Trophoblast cell (in vitro differentiated cells and primary cell): ENCODE measurements around the gene RPA1.
"Not testable (repeated sequence)": the region's sequence is repeated elsewhere in the genome, so short reads cannot be mapped to it uniquely, and the experiment has no call there.

Experiments used
- DNase-seq, 2 donors: peaks; one replicate each; pipeline ENCODE4 v3.0.0-alpha.2; 2016
- H2AFZ ChIP-seq: 2 replicates; pipeline ENCODE4 v1.6.1; 2013; ENCODE audit warnings: low read length, moderate library complexity, mild to moderate bottlenecking; ENCODE audit not compliant: insufficient read depth, poor library complexity
- H2AK5ac ChIP-seq: 2 replicates; pipeline ENCODE4 v1.6.1; 2013; ENCODE audit warnings: mild to moderate bottlenecking, low read length
- H2BK120ac ChIP-seq: 2 replicates; pipeline ENCODE4 v1.6.1; 2013; ENCODE audit warnings: low read length, mild to moderate bottlenecking, moderate library complexity; ENCODE audit not compliant: insufficient read depth, poor library complexity
- H2BK12ac ChIP-seq: 2 replicates; pipeline ENCODE4 v1.6.1; 2013; ENCODE audit warnings: mild to moderate bottlenecking, low read length, moderate library complexity
- H2BK5ac ChIP-seq: 2 replicates; pipeline ENCODE4 v1.6.1; 2013; ENCODE audit warnings: low read length, low read depth, moderate library complexity, mild to moderate bottlenecking; ENCODE audit not compliant: poor library complexity
- H3K14ac ChIP-seq: 2 replicates; pipeline ENCODE4 v1.6.1; 2013; ENCODE audit warnings: mild to moderate bottlenecking, low read length
- H3K18ac ChIP-seq: 2 replicates; pipeline ENCODE4 v1.6.1; 2013; ENCODE audit warnings: mild to moderate bottlenecking, low read length
- H3K23ac ChIP-seq: 2 replicates; pipeline ENCODE4 v1.6.1; 2013; ENCODE audit warnings: low read length
- H3K27ac ChIP-seq: 2 replicates; pipeline ENCODE4 v1.5.1; 2013; ENCODE audit warnings: low read depth, mild to moderate bottlenecking, inconsistent platforms, low read length, moderate library complexity
- H3K27me3 ChIP-seq: 2 replicates; pipeline ENCODE4 v1.6.1; 2013; ENCODE audit warnings: inconsistent platforms, mild to moderate bottlenecking, low read length, moderate library complexity; ENCODE audit not compliant: insufficient read depth
- H3K36me3 ChIP-seq, 2 experiments: 1 replicate in 1 of 2; 2 replicates in 1 of 2; pipeline ENCODE4 v1.6.1; 2013; ENCODE audit warnings: low read length in 2 of 2, mild to moderate bottlenecking in 2 of 2, moderate library complexity in 1 of 2; ENCODE audit not compliant: insufficient read depth in 2 of 2, control insufficient read depth in 1 of 2
- H3K4ac ChIP-seq: 2 replicates; pipeline ENCODE4 v1.6.1; 2013; ENCODE audit warnings: low read depth, mild to moderate bottlenecking, low read length, moderate library complexity
- H3K4me1 ChIP-seq, 2 experiments: 1 replicate in 1 of 2; 2 replicates in 1 of 2; pipeline ENCODE4 v1.6.1; 2013; ENCODE audit warnings: low read length in 2 of 2, mild to moderate bottlenecking in 2 of 2, moderate library complexity in 1 of 2; ENCODE audit not compliant: insufficient read depth in 2 of 2, control insufficient read depth in 1 of 2
- H3K4me2 ChIP-seq: 2 replicates; pipeline ENCODE4 v1.6.1; 2013; ENCODE audit warnings: inconsistent platforms, mild to moderate bottlenecking, low read length, moderate library complexity
- H3K4me3 ChIP-seq: 2 replicates; pipeline ENCODE4 v1.5.1; 2013; ENCODE audit warnings: mild to moderate bottlenecking, low read depth, low read length, inconsistent platforms
- H3K79me1 ChIP-seq: one replicate; pipeline ENCODE4 v1.6.1; 2013; ENCODE audit warnings: low read length
- H3K79me2 ChIP-seq: 2 replicates; pipeline ENCODE4 v1.6.1; 2013; ENCODE audit warnings: low read length, mild to moderate bottlenecking; ENCODE audit not compliant: control insufficient read depth, insufficient read depth, poor library complexity
- H3K9ac ChIP-seq: 2 replicates; pipeline ENCODE4 v1.6.1; 2013; ENCODE audit warnings: mild to moderate bottlenecking, low read length
- H3K9me3 ChIP-seq: 2 replicates; pipeline ENCODE4 v1.6.1; 2013; ENCODE audit warnings: low read depth, mild to moderate bottlenecking, control low read depth, inconsistent platforms, low read length; ENCODE audit not compliant: insufficient read depth
- H4K12ac ChIP-seq: 2 replicates; pipeline ENCODE4 v1.6.1; 2013; ENCODE audit warnings: low read depth, mild to moderate bottlenecking, low read length, moderate library complexity
- H4K8ac ChIP-seq: 2 replicates; pipeline ENCODE4 v1.6.1; 2013; ENCODE audit warnings: low read depth, mild to moderate bottlenecking, low read length, moderate library complexity
- H4K91ac ChIP-seq: one replicate; pipeline ENCODE4 v1.6.1; 2013; ENCODE audit warnings: low read depth, mild to moderate bottlenecking, low read length, moderate library complexity
- WGBS: extraction: QIAGEN DNeasy Blood & Tissue Kit; methylation state at CpG from one replicate; pipeline ENCODE4 v1.1.7; 2013; ENCODE audit warnings: missing lambda C conversion rate; ENCODE audit not compliant: insufficient read length, insufficient coverage; ENCODE audit errors: extremely low coverage; 5-methylcytosine and 5-hydroxymethylcytosine counted together

RPA1 gene

GRCh38 chr17:1890758-1891450, 61.1 kb downstream of the RPA1 start:
- H3K4me1 ChIP-seq, result no peaks in the 10 kb centered on the region
- no peak overlapping the region for H3K23ac ChIP-seq
- peaks cover 2% of the 10 kb centered on the region for H3K9me3 ChIP-seq
- no peak overlapping the region for H3K4me3 ChIP-seq
- no peak overlapping the region for H2BK12ac ChIP-seq
- no peak overlapping the region for H4K91ac ChIP-seq
- no peak for DNase-seq
- no peak overlapping the region for H4K8ac ChIP-seq
- H3K27me3 ChIP-seq, result no peaks in the 10 kb centered on the region
- no peak overlapping the region for H2BK5ac ChIP-seq
- H3K36me3 ChIP-seq, result peaks cover 31 to 41% of the 10 kb centered on the region in 2 experiments
- no peaks in the 10 kb centered on the region for H3K79me2 ChIP-seq
- H3K27ac ChIP-seq, result no peak overlapping the region
- H3K79me1 ChIP-seq, result no peaks in the 10 kb centered on the region
- H3K14ac ChIP-seq, result no peak overlapping the region
- whole genome bisulfite sequencing, result no CpG with 5 or more reads among the region's 15 CpGs
- H3K4me2 ChIP-seq, result no peak overlapping the region
- no peak overlapping the region for H2AFZ ChIP-seq
- H2BK120ac ChIP-seq, result no peak overlapping the region
- no peak overlapping the region for H4K12ac ChIP-seq
- no peak overlapping the region for H2AK5ac ChIP-seq
- H3K9ac ChIP-seq, result no peak overlapping the region
- H3K18ac ChIP-seq, result no peak overlapping the region
- no peak overlapping the region for H3K4ac ChIP-seq

- Histone ChIP-seq H3K4me2 (no peak overlapping the region), H3K4me3 (no peak overlapping the region), H3K9ac (no peak overlapping the region), H2AFZ (no peak overlapping the region), H4K91ac (no peak overlapping the region), H3K18ac (no peak overlapping the region), H3K23ac (no peak overlapping the region), H2BK120ac (no peak overlapping the region), H3K9me3 (no peaks in the 10 kb centered on the region), H3K79me2 (no peaks in the 10 kb centered on the region), H2AK5ac (no peak overlapping the region), H3K27me3 (no peaks in the 10 kb centered on the region), H4K12ac (no peak overlapping the region), H3K36me3 (peaks cover 35 to 42% of the 10 kb centered on the region in 2 experiments), H2BK12ac (no peak overlapping the region), H3K14ac (no peak overlapping the region), H4K8ac (no peak overlapping the region), H3K79me1 (no peaks in the 10 kb centered on the region), H3K27ac (no peak overlapping the region), H3K4me1 (no peaks in the 10 kb centered on the region), H3K4ac (no peak overlapping the region), H2BK5ac (no peak overlapping the region)
- WGBS, result no CpG with 5 or more reads among the region's 7 CpGs
- peak; percentile 17 to 66 for DNase-seq
Observed at GRCh38 chr17:1894753-1895339, 65.0 kb downstream of the RPA1 start.

GRCh38 chr17:1895479-1895878, 65.7 kb downstream of the RPA1 start:
- H3K23ac ChIP-seq, H3K27ac ChIP-seq, H2AFZ ChIP-seq, H3K4ac ChIP-seq, H2BK12ac ChIP-seq, H3K27me3 ChIP-seq, H2BK120ac ChIP-seq, H4K12ac ChIP-seq, H2BK5ac ChIP-seq, DNase-seq, H3K14ac ChIP-seq, H3K18ac ChIP-seq, H3K4me3 ChIP-seq, H4K91ac ChIP-seq, H3K79me2 ChIP-seq, H3K4me2 ChIP-seq, H3K4me1 ChIP-seq, H3K79me1 ChIP-seq, H4K8ac ChIP-seq, H3K9ac ChIP-seq, H2AK5ac ChIP-seq, H3K9me3 ChIP-seq: not testable (repeated sequence)
- WGBS, result no CpG with 5 or more reads among the region's 11 CpGs
- peaks cover 32 to 41% of the 10 kb centered on the region in 2 experiments for H3K36me3 ChIP-seq

GRCh38 chr17:1896243-1897104, 66.7 kb downstream of the RPA1 start:
- WGBS, result no CpG with 5 or more reads among the region's 25 CpGs
- Histone ChIP-seq H3K36me3 (peaks cover 29 to 34% of the 10 kb centered on the region in 2 experiments), H2BK5ac (no peak overlapping the region), H3K23ac (no peak overlapping the region), H3K9me3 (no peaks in the 10 kb centered on the region), H3K9ac (no peak overlapping the region), H3K4me1 (no peaks in the 10 kb centered on the region), H3K4me2 (no peak overlapping the region), H2BK120ac (no peak overlapping the region), H2BK12ac (no peak overlapping the region), H3K14ac (no peak overlapping the region), H3K4ac (no peak overlapping the region), H3K27me3 (no peaks in the 10 kb centered on the region), H3K79me2 (no peaks in the 10 kb centered on the region), H2AK5ac (no peak overlapping the region), H4K91ac (no peak overlapping the region), H3K18ac (no peak overlapping the region), H4K12ac (no peak overlapping the region), H3K4me3 (no peak overlapping the region), H3K27ac (no peak overlapping the region), H4K8ac (no peak overlapping the region), H2AFZ (no peak overlapping the region), H3K79me1 (no peaks in the 10 kb centered on the region)
- no peak for DNase-seq
